H1 (cell line): ENCODE measurements around the gene FBXO38.

Experiments
- CEBPB ChIP-seq: IDR thresholded peaks from 2 replicates; pipeline ENCODE4 v1.6.1; 2012; ENCODE audit warnings: low read depth, low read length
- CREB1 ChIP-seq: IDR thresholded peaks from 2 replicates; pipeline ENCODE4 v1.6.1; 2012; ENCODE audit warnings: inconsistent platforms
- EP300 ChIP-seq, 2 experiments: IDR thresholded peaks; 1 replicate in 1 of 2; 2 replicates in 1 of 2; pipeline ENCODE4 v1.6.1; 2011 to 2012; ENCODE audit warnings: low read depth in 2 of 2, low read length in 2 of 2, mild to moderate bottlenecking in 2 of 2, borderline replicate concordance in 1 of 2, inconsistent platforms in 1 of 2, moderate library complexity in 1 of 2
- EZH2 ChIP-seq: fragments of 200-600 bp; sonication (generic); IDR thresholded peaks from 2 replicates; pipeline ENCODE4 v1.7.1; 2012; ENCODE audit warnings: low read depth, mild to moderate bottlenecking, moderate library complexity, low read length, inconsistent platforms; ENCODE audit not compliant: severe bottlenecking
- JUN ChIP-seq: IDR thresholded peaks from 2 replicates; pipeline ENCODE4 v1.6.1; 2011; ENCODE audit warnings: low read depth, mild to moderate bottlenecking, improper control_type of control experiment, low read length
- POLR2A ChIP-seq, 2 experiments: IDR thresholded peaks; 1 replicate in 1 of 2; 2 replicates in 1 of 2; pipeline ENCODE4 v1.6.1; 2011; ENCODE audit warnings: low read depth in 2 of 2, low read length in 2 of 2, mild to moderate bottlenecking in 2 of 2; ENCODE audit errors: control extremely low read depth in 1 of 2
- POLR2AphosphoS5 ChIP-seq: IDR thresholded peaks from 2 replicates; pipeline ENCODE4 v1.6.1; 2011; ENCODE audit warnings: low read depth, low read length
- RAD21 ChIP-seq, 2 experiments: IDR thresholded peaks in 1 of 2; conservative IDR thresholded peaks in 1 of 2; 2 replicates each; pipeline ENCODE4 v1.6.1; 2011; ENCODE audit warnings: low read depth in 2 of 2, low read length in 2 of 2, improper control_type of control experiment in 1 of 2, inconsistent platforms in 1 of 2, mild to moderate bottlenecking in 1 of 2, moderate library complexity in 1 of 2
- RNF2 ChIP-seq: fragments of 200-900, 300-1000 bp; sonication (generic); IDR thresholded peaks from 2 replicates; pipeline ENCODE4 v1.7.1; 2016; ENCODE audit warnings: borderline replicate concordance, low read depth, mild to moderate bottlenecking, antibody characterized with exemption, low read length; ENCODE audit not compliant: poor library complexity, severe bottlenecking; ENCODE audit errors: missing control alignments
- SIN3A ChIP-seq, 2 experiments: IDR thresholded peaks in 1 of 2; conservative IDR thresholded peaks in 1 of 2; 2 replicates each; pipeline ENCODE4 v1.6.1; 2011 to 2012; ENCODE audit warnings: low read length in 2 of 2, improper control_type of control experiment in 1 of 2, low read depth in 1 of 2, mild to moderate bottlenecking in 1 of 2
- TEAD4 ChIP-seq: IDR thresholded peaks from 2 replicates; pipeline ENCODE4 v1.6.1; 2012; ENCODE audit warnings: low read depth, low read length, inconsistent platforms, mixed read lengths
- TF ChIP-seq, protein P1 (sequence below), 3 experiments: IDR thresholded peaks; 1 replicate in 2 of 3; 2 replicates in 1 of 3; pipeline versions ENCODE4 v1.5.1 to v1.6.1; 2011; ENCODE audit warnings: low read length in 3 of 3, mild to moderate bottlenecking in 3 of 3, inconsistent platforms in 2 of 3, low read depth in 1 of 3, moderate library complexity in 1 of 3; ENCODE audit not compliant: insufficient read depth in 1 of 3; ENCODE audit errors: control extremely low read depth in 1 of 3

DNA sequence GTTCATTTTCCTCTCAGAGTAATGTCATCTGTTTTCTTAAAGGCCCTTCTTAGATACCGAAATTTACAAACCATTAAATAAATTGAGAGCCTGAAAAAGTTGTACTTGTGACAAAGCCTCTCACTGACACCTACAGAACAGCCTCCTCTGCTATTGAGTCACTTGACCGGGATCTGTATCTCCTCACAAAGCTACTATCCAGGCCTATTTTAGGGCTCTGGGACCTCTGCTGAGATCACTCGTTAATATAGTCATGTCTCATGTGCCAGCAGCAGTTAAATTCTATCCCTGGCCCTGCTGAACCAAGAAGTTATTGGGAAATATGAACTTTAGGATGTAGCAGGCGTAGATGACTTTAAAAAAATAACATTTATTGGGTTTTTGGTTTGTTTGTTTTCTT, 31.1 kb downstream of the FBXO38 start:
- TF ChIP-seq, protein P1, sequence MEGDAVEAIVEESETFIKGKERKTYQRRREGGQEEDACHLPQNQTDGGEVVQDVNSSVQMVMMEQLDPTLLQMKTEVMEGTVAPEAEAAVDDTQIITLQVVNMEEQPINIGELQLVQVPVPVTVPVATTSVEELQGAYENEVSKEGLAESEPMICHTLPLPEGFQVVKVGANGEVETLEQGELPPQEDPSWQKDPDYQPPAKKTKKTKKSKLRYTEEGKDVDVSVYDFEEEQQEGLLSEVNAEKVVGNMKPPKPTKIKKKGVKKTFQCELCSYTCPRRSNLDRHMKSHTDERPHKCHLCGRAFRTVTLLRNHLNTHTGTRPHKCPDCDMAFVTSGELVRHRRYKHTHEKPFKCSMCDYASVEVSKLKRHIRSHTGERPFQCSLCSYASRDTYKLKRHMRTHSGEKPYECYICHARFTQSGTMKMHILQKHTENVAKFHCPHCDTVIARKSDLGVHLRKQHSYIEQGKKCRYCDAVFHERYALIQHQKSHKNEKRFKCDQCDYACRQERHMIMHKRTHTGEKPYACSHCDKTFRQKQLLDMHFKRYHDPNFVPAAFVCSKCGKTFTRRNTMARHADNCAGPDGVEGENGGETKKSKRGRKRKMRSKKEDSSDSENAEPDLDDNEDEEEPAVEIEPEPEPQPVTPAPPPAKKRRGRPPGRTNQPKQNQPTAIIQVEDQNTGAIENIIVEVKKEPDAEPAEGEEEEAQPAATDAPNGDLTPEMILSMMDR (IDR thresholded peaks at IDR 0.05; ENCODE audit: control extremely low read depth in 1 of 3, insufficient read depth in 1 of 3, low read depth in 1 of 3, low read length in 3 of 3) = no peak
- TF ChIP-seq EP300 (IDR thresholded peaks at IDR 0.05; ENCODE audit: borderline replicate concordance in 1 of 2, low read depth in 2 of 2, low read length in 2 of 2) (no peak), JUN (no peak), EZH2 (no peak), CREB1 (no peak), RAD21 (IDR thresholded peaks at IDR 0.05 in 1 of 2, conservative IDR thresholded peaks at IDR 0.05 in 1 of 2; ENCODE audit: low read depth in 2 of 2, low read length in 2 of 2) (no peak), TEAD4 (no peak), POLR2AphosphoS5 (no peak), POLR2A (IDR thresholded peaks at IDR 0.05; ENCODE audit: control extremely low read depth in 1 of 2, low read depth in 2 of 2, low read length in 2 of 2) (no peak), CEBPB (no peak), SIN3A (conservative IDR thresholded peaks at IDR 0.05 in 1 of 2, IDR thresholded peaks at IDR 0.05 in 1 of 2; ENCODE audit: low read depth in 1 of 2, low read length in 2 of 2) (no peak), RNF2 (no peak)
